SU-DHL-6 (cell line): ENCODE data around the gene BBS1.

Experiments used
- EZH2phosphoT487 ChIP-seq: fragments of 200-600 bp; sonication (generic), shearing (Covaris generic); conservative IDR thresholded peaks from 2 replicates; pipeline ENCODE4 v1.6.1; 2018; ENCODE audit warnings: mild to moderate bottlenecking, antibody characterized with exemption, low read length, moderate library complexity, mixed read lengths
- TF ChIP-seq, protein P1 (sequence below): fragments of 200-600 bp; sonication (generic); IDR thresholded peaks from one replicate; pipeline ENCODE4 v1.5.1; 2017; ENCODE audit warnings: antibody characterized with exemption, mild to moderate bottlenecking, low read length, moderate library complexity; ENCODE audit not compliant: insufficient read depth, poor library complexity, severe bottlenecking

DNA sequence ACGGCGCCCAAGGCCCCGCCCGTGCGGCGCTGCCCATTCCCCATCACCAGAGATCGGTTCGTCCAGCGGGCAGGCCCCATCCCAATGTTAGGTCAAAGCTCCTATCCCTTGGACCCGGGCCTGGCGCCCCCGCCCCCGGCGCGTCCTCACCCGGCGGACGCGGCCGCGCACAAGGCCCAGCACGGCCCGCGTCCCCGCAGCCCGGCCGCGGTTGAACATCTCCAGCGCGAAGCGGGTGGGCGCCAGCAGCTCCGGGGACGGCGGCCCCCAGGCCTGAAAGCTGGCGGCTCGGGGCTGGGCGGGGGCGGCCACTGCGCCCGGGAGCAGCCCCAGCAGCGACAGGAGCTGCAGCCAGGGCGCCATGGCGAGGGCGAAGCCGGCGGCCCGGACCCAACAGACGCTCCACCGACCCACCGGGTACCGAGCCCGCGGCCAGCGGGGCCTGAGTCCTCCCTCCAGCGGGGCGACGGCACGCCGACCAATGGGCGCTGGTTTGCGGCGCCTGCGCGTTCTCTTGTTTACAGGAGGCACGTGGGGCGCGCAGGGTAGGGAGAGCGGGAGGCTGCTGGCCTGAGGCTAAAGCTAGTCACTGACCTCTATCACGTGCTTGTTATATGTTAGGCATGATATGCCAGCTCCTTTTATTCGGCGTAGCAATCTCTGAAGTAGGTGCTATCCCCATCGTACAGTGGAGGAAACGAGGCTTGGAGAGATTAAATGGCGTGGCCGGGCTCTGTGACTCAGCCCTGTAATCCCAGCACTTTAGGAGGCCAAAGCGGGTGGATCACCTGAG is 57.9 kb downstream of the BBS1 start, which contains the start of gene CTSF:
- TF ChIP-seq, protein P1, sequence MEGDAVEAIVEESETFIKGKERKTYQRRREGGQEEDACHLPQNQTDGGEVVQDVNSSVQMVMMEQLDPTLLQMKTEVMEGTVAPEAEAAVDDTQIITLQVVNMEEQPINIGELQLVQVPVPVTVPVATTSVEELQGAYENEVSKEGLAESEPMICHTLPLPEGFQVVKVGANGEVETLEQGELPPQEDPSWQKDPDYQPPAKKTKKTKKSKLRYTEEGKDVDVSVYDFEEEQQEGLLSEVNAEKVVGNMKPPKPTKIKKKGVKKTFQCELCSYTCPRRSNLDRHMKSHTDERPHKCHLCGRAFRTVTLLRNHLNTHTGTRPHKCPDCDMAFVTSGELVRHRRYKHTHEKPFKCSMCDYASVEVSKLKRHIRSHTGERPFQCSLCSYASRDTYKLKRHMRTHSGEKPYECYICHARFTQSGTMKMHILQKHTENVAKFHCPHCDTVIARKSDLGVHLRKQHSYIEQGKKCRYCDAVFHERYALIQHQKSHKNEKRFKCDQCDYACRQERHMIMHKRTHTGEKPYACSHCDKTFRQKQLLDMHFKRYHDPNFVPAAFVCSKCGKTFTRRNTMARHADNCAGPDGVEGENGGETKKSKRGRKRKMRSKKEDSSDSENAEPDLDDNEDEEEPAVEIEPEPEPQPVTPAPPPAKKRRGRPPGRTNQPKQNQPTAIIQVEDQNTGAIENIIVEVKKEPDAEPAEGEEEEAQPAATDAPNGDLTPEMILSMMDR, result no peak
- TF ChIP-seq EZH2phosphoT487, result no peak
